ENCODE results near the gene CUX1. TPM values are rescaled to one million over a fixed set of nuclear protein-coding genes. Genes with fewer than 3 reads are reported as not detected.
A peak's percentile ranks its signal among the peaks of the same experiment; 100 is the strongest.

The CUX1 gene
- total RNA-seq, 2 donors from 2014 or later = 8.6 to 23.3 TPM

- ATAC-seq = no peak
- H3K9me3 Mint-ChIP-seq = no peaks in the 10 kb centered on the region
- DNase-seq (ENCODE audit: low spot score in 2 of 2) = no peak
- no peak overlapping the region for H3K27ac Mint-ChIP-seq
- H3K36me3 Mint-ChIP-seq = peaks cover 0 to 4% of the 10 kb centered on the region in 2 donors
These were observed 379.7 kb downstream of the CUX1 start for GRCh38 chr7:102197161-102197560.

- no peaks in the 10 kb centered on the region for H3K9me3 Mint-ChIP-seq
- no peak overlapping the region for H3K27ac Mint-ChIP-seq
- peaks cover 0 to 4% of the 10 kb centered on the region in 2 donors for H3K36me3 Mint-ChIP-seq
- ATAC-seq (no peak), DNase-seq (ENCODE audit: low spot score in 2 of 2) (no peak)
These were observed 380.2 kb downstream of the CUX1 start for GRCh38 chr7:102197599-102197998.

DNA sequence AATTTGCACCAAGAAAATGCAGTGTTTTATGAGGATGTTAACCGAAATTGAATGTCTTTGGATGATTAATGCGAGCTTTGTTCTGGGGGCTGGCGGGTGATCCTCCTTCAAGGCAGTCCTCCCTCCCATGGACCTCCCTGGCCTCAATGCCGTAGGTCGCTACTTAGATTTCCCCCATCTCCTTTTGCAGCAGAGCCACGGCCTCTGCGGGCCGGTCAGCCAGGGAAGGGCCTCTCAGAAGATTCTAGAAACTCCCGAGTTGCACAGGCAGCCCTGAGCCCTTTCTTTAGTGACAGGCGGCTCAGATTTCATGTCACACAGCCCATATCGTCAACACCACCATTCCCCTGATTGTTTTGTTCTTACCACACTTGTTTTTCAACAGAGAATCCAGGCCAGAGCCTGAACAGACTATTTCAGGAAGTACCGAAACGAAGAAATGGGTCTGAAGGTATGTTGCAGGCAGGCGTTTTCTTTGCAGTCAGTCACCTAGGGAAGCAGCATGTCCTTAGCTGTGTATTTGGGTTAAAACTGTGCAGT, 381.1 kb downstream of the CUX1 start:
- ATAC-seq (no peak), DNase-seq (ENCODE audit: low spot score in 2 of 2) (no peak)
- no peaks in the 10 kb centered on the region for H3K9me3 Mint-ChIP-seq
- no peak overlapping the region for H3K27ac Mint-ChIP-seq
- peaks cover 0 to 4% of the 10 kb centered on the region in 2 donors for H3K36me3 Mint-ChIP-seq

DNA sequence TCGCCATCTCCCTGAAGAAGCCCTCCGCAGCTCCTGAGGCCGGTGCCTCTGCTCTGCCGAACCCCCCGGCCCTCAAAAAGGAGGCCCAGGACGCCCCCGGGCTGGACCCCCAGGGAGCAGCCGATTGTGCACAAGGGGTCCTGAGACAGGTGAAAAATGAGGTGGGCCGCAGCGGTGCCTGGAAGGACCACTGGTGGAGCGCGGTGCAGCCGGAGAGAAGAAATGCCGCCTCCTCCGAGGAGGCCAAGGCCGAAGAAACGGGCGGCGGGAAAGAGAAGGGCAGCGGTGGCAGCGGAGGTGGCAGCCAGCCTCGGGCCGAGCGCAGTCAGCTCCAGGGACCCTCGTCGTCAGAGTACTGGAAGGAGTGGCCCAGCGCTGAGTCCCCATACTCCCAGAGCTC, 384.1 kb downstream of the CUX1 start:
- Mint-ChIP-seq H3K36me3 (peaks cover 0 to 5% of the 10 kb centered on the region in 2 donors), H3K9me3 (no peaks in the 10 kb centered on the region), H3K27ac (no peak overlapping the region)
- no peak for ATAC-seq
- DNase-seq (ENCODE audit: low spot score in 2 of 2) = no peak

DNA sequence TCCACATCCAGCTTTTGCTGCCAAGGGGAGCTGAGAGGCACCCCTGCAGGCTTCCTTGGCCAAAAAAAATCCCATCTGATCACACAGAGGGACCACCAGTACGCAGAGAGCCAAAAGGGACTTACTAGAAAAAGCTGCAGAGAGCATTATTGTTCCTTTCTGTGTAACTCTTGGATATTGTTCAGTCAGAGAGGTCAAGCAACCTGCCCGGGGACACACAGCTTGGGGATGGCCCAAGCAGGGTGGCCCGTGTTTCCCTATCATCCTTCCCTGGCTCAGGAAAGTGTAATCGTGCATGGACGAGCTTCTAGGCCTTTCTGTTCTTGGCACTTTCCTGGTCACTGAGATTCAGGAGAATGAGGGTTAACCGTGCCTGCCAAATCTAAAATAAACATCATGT, 385.1 kb downstream of the CUX1 start:
- Mint-ChIP-seq H3K9me3 (no peaks in the 10 kb centered on the region), H3K36me3 (peaks cover 0 to 5% of the 10 kb centered on the region in 2 donors), H3K27ac (no peak overlapping the region)
- ATAC-seq = no peak
- no peak for DNase-seq (ENCODE audit: low spot score in 2 of 2)

DNA sequence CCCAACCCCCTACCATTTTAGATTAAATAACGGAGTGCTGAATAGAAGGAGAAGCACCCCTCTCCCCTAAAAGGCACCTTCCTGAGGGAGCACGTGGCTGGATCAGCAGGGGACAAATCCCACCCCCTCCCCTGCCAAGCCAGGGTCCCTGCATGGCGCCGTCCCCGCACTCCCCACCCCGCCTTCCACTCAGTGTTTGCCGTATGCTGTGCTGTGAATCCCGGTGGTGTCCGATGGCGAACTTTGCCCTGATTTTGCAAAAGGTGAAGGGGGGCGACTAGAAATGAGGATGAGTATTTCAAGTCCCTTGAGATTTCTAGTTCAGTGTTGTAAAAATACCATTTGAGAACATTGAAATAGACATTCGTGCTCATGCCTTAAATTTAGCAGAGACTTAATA, 385.8 kb downstream of the CUX1 start:
- H3K36me3 Mint-ChIP-seq = peaks cover 0 to 5% of the 10 kb centered on the region in 2 donors
- DNase-seq (ENCODE audit: low spot score in 2 of 2) (no peak), ATAC-seq (no peak)
- no peaks in the 10 kb centered on the region for H3K9me3 Mint-ChIP-seq
- H3K27ac Mint-ChIP-seq = no peak overlapping the region

- no peak for DNase-seq (ENCODE audit: low spot score in 2 of 2)
- H3K9me3 Mint-ChIP-seq = no peaks in the 10 kb centered on the region
- H3K36me3 Mint-ChIP-seq = peaks cover 0 to 5% of the 10 kb centered on the region in 2 donors
- H3K27ac Mint-ChIP-seq = no peak overlapping the region
- ATAC-seq = no peak
These were observed 386.8 kb downstream of the CUX1 start for GRCh38 chr7:102204212-102204611.

GRCh38 chr7:102205915-102206314, 388.5 kb downstream of the CUX1 start:
- Mint-ChIP-seq H3K9me3 (no peaks in the 10 kb centered on the region), H3K27ac (no peak overlapping the region), H3K36me3 (peaks cover 0 to 5% of the 10 kb centered on the region in 2 donors)
- DNase-seq (ENCODE audit: low spot score in 2 of 2) = no peak
- ATAC-seq = no peak

- Mint-ChIP-seq H3K36me3 (peaks cover 0 to 5% of the 10 kb centered on the region in 2 donors), H3K27ac (peak overlapping the region in 1 of 2 donors; percentile 22), H3K9me3 (no peaks in the 10 kb centered on the region)
- DNase-seq (ENCODE audit: low spot score in 2 of 2) (no peak), ATAC-seq (no peak)
These were observed 391.4 kb downstream of the CUX1 start for GRCh38 chr7:102208826-102209225.

DNA sequence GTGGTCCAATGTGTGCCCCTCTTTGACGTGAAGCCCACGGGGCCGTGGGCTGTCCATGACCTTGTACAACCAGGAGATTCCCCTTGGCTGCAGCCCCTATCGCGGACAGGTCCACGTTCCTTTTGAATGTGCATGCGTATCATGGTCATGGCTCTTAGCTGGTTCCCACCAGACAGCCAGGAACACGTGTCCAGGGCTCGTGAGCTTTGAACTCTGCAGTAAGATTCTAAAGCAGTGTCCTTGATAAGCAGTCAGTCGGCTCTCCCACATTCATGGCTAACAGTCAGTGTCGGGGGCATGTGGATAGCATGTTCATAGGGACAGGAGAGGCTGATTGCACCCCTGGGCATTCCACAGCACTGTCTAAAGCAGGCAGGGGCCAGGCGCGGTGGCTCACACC, 393.4 kb downstream of the CUX1 start:
- no peak for ATAC-seq
- H3K9me3 Mint-ChIP-seq = no peaks in the 10 kb centered on the region
- H3K27ac Mint-ChIP-seq = no peak overlapping the region
- peaks cover 0 to 5% of the 10 kb centered on the region in 2 donors for H3K36me3 Mint-ChIP-seq
- no peak for DNase-seq (ENCODE audit: low spot score in 2 of 2)

DNA sequence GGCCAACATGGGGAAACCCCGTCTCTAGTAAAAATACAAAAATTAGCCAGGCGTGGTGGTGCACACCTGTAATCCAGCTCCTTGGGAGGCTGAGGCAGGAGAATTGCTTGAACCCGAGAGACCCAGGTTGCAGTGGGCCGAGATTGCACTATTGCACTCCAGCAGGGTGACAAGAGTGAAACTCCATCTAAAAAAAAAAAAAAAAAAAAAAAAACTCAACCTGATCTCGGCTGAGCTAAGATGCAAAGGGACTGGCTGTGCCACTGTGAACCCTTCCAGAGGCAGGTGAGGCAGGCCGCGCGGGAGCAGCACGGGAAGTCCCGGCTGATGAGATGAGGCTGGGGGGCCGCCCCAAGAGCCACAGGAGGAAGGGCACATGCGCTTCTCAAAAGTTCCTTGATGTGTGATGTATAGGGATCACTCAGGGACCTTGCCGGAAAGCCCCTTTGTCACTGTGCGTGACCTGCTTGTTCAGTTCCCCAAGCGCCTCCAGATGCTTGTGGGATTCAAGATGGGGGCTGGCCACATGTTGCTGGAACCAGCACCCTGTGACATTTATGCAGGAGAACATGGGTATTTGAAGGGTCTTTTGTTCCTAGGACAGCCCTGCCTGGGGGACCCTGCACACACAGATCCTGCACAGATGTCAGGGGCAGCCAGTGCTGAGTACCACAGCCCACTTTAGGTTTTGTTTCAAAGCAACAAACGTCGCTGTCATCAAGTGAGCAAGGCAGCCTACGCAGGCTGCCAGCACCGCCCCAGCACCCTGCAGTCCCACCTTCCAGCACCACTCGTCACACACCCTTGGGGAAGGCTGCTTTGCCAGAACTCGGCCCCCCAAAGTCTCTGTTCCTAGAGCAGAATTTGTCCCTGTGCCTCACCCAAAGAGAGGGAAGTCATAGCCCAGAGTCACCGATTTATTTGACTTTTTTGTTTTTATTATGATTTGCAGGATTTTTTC, 394.4 kb downstream of the CUX1 start:
- DNase-seq (ENCODE audit: low spot score in 2 of 2) = no peak
- H3K9me3 Mint-ChIP-seq = no peaks in the 10 kb centered on the region

GRCh38 chr7:102214477-102215072, 397.1 kb downstream of the CUX1 start:
- Mint-ChIP-seq H3K36me3 (peaks cover 0 to 5% of the 10 kb centered on the region in 2 donors), H3K9me3 (no peaks in the 10 kb centered on the region), H3K27ac (no peak overlapping the region)
- DNase-seq (ENCODE audit: low spot score in 2 of 2) (no peak), ATAC-seq (no peak)

More for the DNA sequence above, 394.4 kb downstream of the CUX1 start:
- no peak for ATAC-seq
- H3K36me3 Mint-ChIP-seq = peaks cover 0 to 5% of the 10 kb centered on the region in 2 donors
- no peak overlapping the region for H3K27ac Mint-ChIP-seq

DNA sequence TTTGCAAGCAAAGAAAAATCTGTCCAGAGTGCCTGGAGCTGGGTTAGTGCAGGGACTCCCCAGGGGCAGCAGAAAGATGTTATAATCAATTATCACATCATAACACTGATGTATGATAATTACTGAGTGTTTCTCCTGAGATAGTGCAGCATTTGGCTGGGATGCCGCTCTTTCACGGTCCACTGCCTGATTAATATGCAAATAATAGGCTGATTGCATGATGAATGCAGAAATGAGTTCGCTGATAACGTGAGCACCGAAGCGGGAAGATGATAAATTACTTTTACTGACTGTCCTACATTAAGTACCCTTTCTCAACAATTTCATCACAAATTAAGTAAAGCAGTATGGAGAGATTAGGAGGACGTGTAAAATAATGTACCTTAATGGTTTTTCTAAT, 397.8 kb downstream of the CUX1 start:
- peaks cover 0 to 5% of the 10 kb centered on the region in 2 donors for H3K36me3 Mint-ChIP-seq
- ATAC-seq (no peak), DNase-seq (ENCODE audit: low spot score in 2 of 2) (no peak)
- peak overlapping the region in 1 of 2 donors; percentile 5 for H3K27ac Mint-ChIP-seq
- no peaks in the 10 kb centered on the region for H3K9me3 Mint-ChIP-seq

GRCh38 chr7:102215711-102216110, 398.3 kb downstream of the CUX1 start:
- DNase-seq (ENCODE audit: low spot score in 2 of 2) = no peak
- no peak for ATAC-seq
- H3K9me3 Mint-ChIP-seq = no peaks in the 10 kb centered on the region
- peaks cover 0 to 5% of the 10 kb centered on the region in 2 donors for H3K36me3 Mint-ChIP-seq
- no peak overlapping the region for H3K27ac Mint-ChIP-seq

DNA sequence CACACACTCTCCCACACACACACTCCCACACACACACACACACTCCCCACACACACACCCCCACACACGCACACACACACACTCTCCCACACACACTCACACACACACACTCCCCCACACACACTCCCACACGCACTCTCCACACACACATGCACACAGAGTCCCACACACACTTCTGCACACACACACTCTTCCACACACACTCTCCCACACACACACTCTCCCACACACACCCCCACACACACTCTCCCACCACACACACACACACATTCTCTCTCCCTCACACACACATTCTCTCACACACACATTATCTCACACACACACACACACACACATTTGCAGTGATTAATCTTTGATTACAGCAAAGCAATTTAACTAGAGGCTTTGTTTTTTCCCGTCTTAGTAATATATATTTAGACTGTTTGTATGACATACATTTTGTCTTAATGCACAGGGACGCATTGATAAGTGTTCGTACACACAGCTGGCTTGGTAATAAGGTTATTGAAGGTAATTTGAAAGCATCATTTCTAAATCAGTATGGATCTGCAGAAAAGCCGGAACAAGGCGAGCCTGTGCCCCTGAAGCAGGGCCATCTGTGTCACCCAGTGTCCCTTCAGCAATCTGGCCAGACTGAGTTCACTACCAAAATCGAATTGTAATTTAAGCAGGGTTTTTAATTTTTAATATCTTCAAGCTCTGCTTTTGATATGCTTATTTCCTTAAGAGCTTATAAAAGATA, 399.3 kb downstream of the CUX1 start:
- no peaks in the 10 kb centered on the region for H3K9me3 Mint-ChIP-seq
- H3K27ac Mint-ChIP-seq = peak overlapping the region in 1 of 2 donors; percentile 84
- DNase-seq (ENCODE audit: low spot score in 2 of 2) (no peak), ATAC-seq (no peak)
- peaks cover 0 to 5% of the 10 kb centered on the region in 2 donors for H3K36me3 Mint-ChIP-seq

DNA sequence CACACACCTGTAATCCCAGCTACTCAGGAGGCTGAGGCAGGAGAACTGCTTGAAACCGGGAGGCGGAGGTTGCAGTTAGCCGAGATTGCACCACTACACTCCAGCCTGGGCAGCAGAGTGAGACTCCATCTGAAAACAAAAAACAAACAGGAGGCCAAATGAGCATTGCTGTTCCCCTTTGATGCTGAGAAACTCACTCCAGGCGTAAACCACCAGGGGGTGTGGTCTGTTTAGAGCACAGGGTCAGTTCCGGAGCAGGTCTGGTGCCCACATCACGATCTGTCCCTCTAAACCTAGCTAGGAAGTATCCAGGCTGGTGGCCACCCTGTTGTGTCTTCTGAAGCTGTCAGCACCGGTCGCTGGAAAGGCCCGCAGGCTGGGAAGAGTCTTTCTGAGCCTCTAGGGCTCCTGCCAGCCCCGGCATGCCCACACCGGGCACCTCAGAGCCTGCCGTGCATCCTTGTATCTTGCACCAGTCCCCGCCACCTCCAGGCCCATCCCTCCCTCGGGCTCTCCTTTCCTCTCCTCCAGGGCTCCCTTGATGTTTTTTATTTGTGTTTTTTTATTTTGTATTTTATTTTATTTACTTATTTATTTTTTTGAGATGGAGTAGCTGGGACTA, 402.9 kb downstream of the CUX1 start:
- DNase-seq (ENCODE audit: low spot score in 2 of 2) = no peak
- Mint-ChIP-seq H3K27ac (no peak overlapping the region), H3K9me3 (no peaks in the 10 kb centered on the region), H3K36me3 (peaks cover 0 to 2% of the 10 kb centered on the region in 2 donors)
- ATAC-seq = no peak

Data from activated naive CD4-positive, alpha-beta T cell treated with anti-CD3 and anti-CD28 coated beads, Interleukin-2, amount 50 U/mL, for 72 hours (primary cell).